ENCODE results near the gene COL9A3.

The COL9A3 gene

GRCh38 chr20:62777528-62777830 is 39.4 kb upstream of the COL9A3 start:
- no peak for DNase-seq (ENCODE audit: low read depth, low spot score)
- H3K4me3 ChIP-seq (ENCODE audit: low read length) = no peak overlapping the region

- DNase-seq (ENCODE audit: low read depth, low spot score) = no peak
- no peak overlapping the region for H3K4me3 ChIP-seq (ENCODE audit: low read length)
Measured at GRCh38 chr20:62778058-62778457, 38.8 kb upstream of the COL9A3 start.

GRCh38 chr20:62778601-62779416 is 38.0 kb upstream of the COL9A3 start:
- no peak for DNase-seq (ENCODE audit: low read depth, low spot score)
- H3K4me3 ChIP-seq (ENCODE audit: low read length) = no peak overlapping the region

DNA sequence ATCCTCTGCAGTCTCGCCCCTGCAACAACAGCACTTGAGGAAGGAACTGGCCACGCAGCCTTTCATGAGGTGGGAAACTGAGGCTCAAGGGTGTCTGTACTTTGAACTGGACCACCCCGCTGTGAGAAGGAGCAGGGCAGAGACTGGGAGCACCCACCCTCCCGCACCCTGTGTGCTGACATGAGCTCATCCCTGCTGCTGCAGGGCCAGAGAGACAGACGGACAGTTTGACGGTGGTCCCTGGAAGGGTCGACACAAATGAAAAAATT is 37.5 kb upstream of the COL9A3 start:
- no peak for DNase-seq (ENCODE audit: low read depth, low spot score)
- no peak overlapping the region for H3K4me3 ChIP-seq (ENCODE audit: low read length)

GRCh38 chr20:62780204-62780603 is 36.6 kb upstream of the COL9A3 start:
- no peak overlapping the region for H3K4me3 ChIP-seq (ENCODE audit: low read length)
- no peak for DNase-seq (ENCODE audit: low read depth, low spot score)

DNA sequence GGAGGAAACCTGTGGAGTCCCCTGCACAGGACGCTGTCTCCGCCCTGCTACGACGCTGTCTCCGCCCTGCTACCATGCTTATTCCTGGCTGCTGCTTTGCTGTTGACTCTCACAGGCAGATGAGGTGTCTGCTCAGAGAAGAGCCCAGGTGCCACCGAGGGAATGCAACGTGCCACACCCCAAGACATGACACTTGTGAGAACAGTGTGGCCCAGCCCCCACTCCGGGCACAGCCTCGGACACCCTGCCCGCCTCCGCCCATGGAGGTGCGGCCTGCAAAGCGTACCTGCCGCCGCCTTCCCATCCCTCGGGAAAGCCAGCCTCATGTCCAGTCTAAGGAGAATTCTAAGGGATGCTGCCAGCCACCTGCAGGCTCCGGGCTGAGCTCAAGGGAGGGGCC is 36.2 kb upstream of the COL9A3 start:
- DNase-seq (ENCODE audit: low read depth, low spot score) = no peak
- no peak overlapping the region for H3K4me3 ChIP-seq (ENCODE audit: low read length)

- no peak overlapping the region for H3K4me3 ChIP-seq (ENCODE audit: low read length)
- no peak for DNase-seq (ENCODE audit: low read depth, low spot score)
Measured at GRCh38 chr20:62782149-62782892, 34.5 kb upstream of the COL9A3 start.

DNA sequence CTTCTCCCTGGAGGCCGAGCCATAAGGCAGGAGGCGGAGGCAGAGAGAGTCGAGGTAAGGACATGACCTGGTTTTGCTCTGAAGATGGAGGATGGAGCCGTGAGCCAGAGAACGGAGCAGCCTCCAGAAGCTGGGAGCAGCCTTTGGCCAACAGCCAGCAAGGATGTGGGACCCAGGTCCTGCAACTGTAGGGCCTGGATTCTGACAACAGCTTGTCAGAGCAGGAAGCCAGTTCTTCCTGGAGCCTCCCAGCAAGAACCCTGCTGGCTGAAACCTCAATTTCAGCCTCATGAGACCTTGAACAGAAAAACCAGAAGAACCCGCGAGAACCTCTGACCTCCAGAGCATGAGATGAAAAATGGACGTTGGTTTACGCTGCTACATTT is 34.0 kb upstream of the COL9A3 start:
- DNase-seq (ENCODE audit: low read depth, low spot score) = no peak

DNA sequence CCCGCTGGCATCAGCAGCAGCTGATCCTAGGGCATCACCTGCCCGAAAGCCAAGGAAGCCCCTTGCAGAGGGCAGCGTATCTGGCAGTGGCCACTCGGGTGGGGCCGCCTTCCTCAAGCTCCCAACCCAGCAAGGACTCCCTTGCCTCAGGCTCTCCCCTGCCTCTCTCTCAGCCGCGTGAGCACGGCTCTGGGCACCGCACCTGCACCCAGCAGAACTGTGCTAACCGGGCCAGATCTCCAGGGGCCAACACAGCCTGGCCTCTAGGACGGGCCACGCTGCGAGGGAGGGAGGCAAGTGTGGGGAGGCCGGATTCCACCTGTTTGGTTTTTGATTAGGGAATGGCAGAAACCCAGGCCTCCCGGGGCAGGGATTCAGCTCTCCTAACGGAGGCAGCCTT is 32.4 kb upstream of the COL9A3 start:
- no peak overlapping the region for H3K4me3 ChIP-seq (ENCODE audit: low read length)
- no peak for DNase-seq (ENCODE audit: low read depth, low spot score)

More for the DNA sequence above, 34.0 kb upstream of the COL9A3 start:
- no peak overlapping the region for H3K4me3 ChIP-seq (ENCODE audit: low read length)

GRCh38 chr20:62785393-62785792 is 31.5 kb upstream of the COL9A3 start:
- no peak overlapping the region for H3K4me3 ChIP-seq (ENCODE audit: low read length)
- DNase-seq (ENCODE audit: low read depth, low spot score) = no peak

DNA sequence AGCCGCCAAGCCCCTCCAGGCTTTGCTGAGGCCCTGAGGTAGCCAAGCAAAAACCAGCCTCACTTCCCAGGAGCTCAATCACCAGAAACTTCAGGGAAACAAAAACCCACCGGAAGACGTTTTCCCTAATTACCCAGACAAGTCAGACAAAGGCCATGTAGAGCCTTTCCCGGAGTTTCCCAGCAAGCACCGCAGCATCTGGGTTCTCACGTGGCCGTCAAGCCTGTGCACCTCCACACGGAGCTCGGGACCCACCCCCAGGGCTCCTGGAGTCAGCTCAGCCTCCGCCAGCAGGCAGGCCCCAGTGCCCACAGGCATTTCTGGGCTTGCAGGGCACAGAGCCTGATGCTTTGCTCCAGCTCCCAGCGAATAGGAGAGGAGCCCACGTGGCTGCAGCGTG is 30.7 kb upstream of the COL9A3 start:
- H3K4me3 ChIP-seq (ENCODE audit: low read length) = no peak overlapping the region

GRCh38 chr20:62787321-62787720 is 29.5 kb upstream of the COL9A3 start:
- DNase-seq (ENCODE audit: low read depth, low spot score) = no peak
- no peak overlapping the region for H3K4me3 ChIP-seq (ENCODE audit: low read length)

More for the DNA sequence above, 30.7 kb upstream of the COL9A3 start:
- no peak for DNase-seq (ENCODE audit: low read depth, low spot score)

GRCh38 chr20:62787866-62788265 is 29.0 kb upstream of the COL9A3 start:
- no peak for DNase-seq (ENCODE audit: low read depth, low spot score)
- H3K4me3 ChIP-seq (ENCODE audit: low read length) = no peak overlapping the region

GRCh38 chr20:62788607-62789006 is 28.2 kb upstream of the COL9A3 start:
- no peak for DNase-seq (ENCODE audit: low read depth, low spot score)
- no peak overlapping the region for H3K4me3 ChIP-seq (ENCODE audit: low read length)

DNA sequence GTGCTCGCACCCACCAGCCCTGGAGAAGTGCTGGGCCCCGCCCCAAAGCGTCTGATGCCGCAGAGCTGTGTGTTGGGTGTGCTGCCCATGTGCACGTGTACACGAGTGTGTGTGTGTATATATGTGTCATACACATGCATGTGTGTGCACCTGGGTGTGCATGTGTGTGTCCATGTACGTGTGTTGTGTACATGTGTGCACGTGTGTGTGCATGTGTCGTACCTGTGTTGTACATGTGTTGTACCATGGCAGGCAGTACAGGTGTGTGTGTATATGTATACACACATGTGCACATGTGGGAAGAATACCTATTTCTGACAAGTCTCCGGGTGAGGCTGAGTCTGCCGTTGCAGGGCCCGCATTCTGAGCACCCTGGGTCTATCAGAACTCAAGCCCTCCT is 26.8 kb upstream of the COL9A3 start:
- no peak overlapping the region for H3K4me3 ChIP-seq (ENCODE audit: low read length)
- no peak for DNase-seq (ENCODE audit: low read depth, low spot score)

DNA sequence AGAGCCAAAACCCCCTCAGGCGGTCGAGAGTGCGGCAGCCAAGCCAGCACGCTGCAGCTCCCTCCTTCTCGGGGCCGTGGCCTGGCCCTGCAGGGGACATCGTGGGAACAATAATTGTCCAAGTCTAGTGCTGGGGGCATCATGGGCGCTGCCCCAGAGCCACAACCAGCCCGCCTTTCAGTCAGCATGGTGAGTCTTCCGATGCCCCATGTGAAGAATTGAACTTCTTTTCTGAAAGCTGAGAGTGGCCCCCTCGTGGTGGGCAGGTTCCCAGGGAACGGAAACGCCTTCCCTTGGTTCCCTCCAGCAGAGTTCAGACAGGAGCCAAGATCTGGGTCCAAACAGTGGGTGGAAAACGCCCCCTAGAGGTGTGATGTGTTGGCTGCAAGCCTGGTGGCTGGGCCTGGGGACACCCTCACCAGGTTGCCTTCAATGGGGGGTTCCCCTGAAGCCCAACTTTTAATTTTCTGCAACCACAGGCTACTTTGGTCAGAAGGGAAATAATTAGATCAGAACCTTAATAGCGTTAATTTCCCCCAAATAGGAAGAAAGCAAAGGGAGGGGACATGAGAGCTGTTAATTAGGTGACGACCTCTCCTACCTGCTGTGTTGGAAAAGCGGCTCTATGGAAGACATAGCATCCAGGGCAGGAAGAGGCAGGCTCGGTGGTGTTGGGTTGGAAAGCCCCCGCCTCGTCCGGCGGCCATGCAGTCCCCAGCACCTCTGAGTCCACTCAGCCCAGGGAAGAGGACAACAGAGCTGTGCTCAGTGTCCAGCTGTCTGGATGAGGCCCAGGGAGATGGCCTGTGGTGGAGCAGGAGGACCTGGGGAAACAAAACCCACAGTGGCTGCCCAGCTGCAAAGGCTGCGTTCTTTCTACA is 25.3 kb upstream of the COL9A3 start:
- DNase-seq (ENCODE audit: low read depth, low spot score) = peak; percentile 87
- H3K4me3 ChIP-seq (ENCODE audit: low read length) = no peak overlapping the region

GRCh38 chr20:62792182-62792939 is 24.5 kb upstream of the COL9A3 start:
- DNase-seq (ENCODE audit: low read depth, low spot score) = no peak
- no peak overlapping the region for H3K4me3 ChIP-seq (ENCODE audit: low read length)

- H3K4me3 ChIP-seq (ENCODE audit: low read length) = no peak overlapping the region
- DNase-seq (ENCODE audit: low read depth, low spot score) = no peak
Measured at GRCh38 chr20:62792940-62793756, 23.7 kb upstream of the COL9A3 start.

DNA sequence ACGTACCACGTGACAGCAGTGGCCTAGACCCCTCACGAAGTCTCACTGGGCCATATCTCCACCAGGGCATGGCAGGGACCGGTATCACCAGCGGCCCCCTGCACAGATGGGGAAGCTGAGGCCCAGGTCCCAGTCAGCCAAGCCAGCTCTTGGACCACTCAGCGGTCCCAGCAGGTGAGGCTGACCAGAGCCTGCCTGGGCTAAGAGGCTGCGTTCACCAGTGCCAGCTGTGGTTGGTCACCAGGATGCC is 23.2 kb upstream of the COL9A3 start:
- H3K4me3 ChIP-seq (ENCODE audit: low read length) = peak overlapping the region; percentile 47
- DNase-seq (ENCODE audit: low read depth, low spot score) = no peak

All from Jurkat, Clone E6-1 (cell line).